ENCODE data around the gene LMNA. TPM values are rescaled to one million over a fixed set of nuclear protein-coding genes. Genes with fewer than 3 reads are reported as not detected.

Gene LMNA
- total RNA-seq, 1 experiment from 2014 or later, result 51.0 TPM

DNA sequence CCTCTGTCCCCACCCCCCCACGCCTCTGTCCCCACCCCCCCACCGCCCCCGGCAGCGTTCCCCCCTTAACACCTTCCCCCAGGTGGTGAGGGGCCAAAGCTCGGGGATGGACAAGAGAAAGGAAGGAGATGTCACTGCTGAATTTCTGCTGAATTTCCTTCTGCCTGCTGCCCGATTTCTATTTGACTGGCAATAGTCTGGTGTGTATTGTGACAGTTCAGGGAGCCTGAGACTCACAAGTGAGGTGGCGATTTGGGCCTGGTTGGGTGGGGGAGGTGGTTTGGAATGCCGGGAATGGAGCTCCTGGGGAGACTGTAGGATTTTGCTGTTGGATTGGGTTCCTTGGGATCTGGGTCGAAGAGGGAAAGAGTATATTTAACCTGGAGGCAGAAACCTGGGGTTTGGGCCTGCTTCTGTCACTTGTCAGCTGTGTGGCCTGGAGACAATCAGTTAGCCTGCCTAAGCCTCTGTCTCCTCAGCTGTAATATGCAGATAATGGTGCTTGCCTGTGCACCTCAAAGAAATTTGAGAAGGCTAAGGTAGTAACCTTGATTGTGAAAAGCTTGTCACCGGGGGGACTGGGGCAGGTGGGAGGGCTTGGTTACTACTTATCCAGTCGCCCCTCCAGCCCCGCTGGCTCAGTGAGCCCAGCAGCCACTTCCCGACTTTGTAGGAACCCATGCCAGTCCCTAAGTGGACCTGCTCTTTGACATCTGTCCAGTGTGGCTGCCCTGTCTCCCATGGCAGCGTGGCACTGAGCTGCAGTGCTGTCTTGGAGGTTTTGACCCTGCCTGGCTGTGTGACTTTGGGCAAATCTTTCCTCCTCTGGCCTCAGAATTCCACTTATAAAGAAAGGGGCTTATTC is 7.7 kb upstream of the LMNA start:
- Histone ChIP-seq H3K27me3 (ENCODE audit: insufficient read depth, low read length) (no peaks in the 10 kb centered on the region), H4K91ac (ENCODE audit: insufficient read length, low read depth, low read length) (no peak overlapping the region), H2AFZ (ENCODE audit: low read length) (no peak overlapping the region), H4K5ac (ENCODE audit: insufficient read length, low read depth, low read length) (no peak overlapping the region), H3K23ac (ENCODE audit: insufficient read length, low read depth, low read length) (no peak overlapping the region), H2BK5ac (ENCODE audit: insufficient read length, low read length) (no peak overlapping the region), H3K18ac (ENCODE audit: insufficient read length, low read depth, low read length) (peak overlapping the region; percentile 10), H2BK12ac (ENCODE audit: insufficient read length, low read depth, low read length) (no peak overlapping the region), H3K4me1 (ENCODE audit: insufficient read depth, low read length) (peaks cover 14% of the 10 kb centered on the region; the same call in 1 of the 2 replicates), H4K8ac (replicated peaks; ENCODE audit: insufficient read length, low read depth, low read length) (no peak overlapping the region), H4K20me1 (ENCODE audit: control insufficient read depth, insufficient read depth, insufficient read length) (no peaks in the 10 kb centered on the region), H3K56ac (ENCODE audit: insufficient read length, low read depth, low read length) (no peak overlapping the region), H3K9me3 (ENCODE audit: control insufficient read depth, low read depth, low read length) (no peaks in the 10 kb centered on the region), H3K79me2 (ENCODE audit: insufficient read depth, low read length) (no peaks in the 10 kb centered on the region), H3K27ac (ENCODE audit: insufficient read length, low read depth, low read length) (peak overlapping the region; percentile 21), H3K4me2 (ENCODE audit: insufficient read depth, insufficient read length, low read length) (peak overlapping the region; percentile 63), H3K79me1 (ENCODE audit: insufficient read depth, low read depth, low read length, poor library complexity, severe bottlenecking) (no peaks in the 10 kb centered on the region), H3K14ac (ENCODE audit: insufficient read depth, low read length) (peak overlapping the region; percentile 37; the same call in 1 of the 2 replicates), H3K23me2 (ENCODE audit: insufficient read length, low read depth, low read length, poor library complexity, severe bottlenecking) (peaks cover 5% of the 10 kb centered on the region), H3K4ac (ENCODE audit: low read depth, low read length) (no peak overlapping the region), H2BK20ac (ENCODE audit: low read depth, low read length, poor library complexity, severe bottlenecking) (no peak overlapping the region), H2BK120ac (ENCODE audit: low read depth, low read length, poor library complexity, severe bottlenecking) (no peak overlapping the region), H2BK15ac (ENCODE audit: low read depth, low read length) (no peak overlapping the region), H3T11ph (ENCODE audit: low read length) (no peak overlapping the region), H3K9ac (ENCODE audit: extremely low read depth, insufficient read length, low read length) (no peak overlapping the region), H2AK5ac (ENCODE audit: insufficient read length, low read length) (no peak overlapping the region)
- H3K27ac Mint-ChIP-seq, result peak overlapping the region; percentile 78 to 98 (median 96); a peak in 6 of 7 replicates
- no peaks in the 10 kb centered on the region; a peak in 1 of 5 replicates for H3K9me3 Mint-ChIP-seq
- peak; percentile 83 for DNase-seq
- whole genome bisulfite sequencing (ENCODE audit: extremely low coverage, insufficient read length, low lambda C conversion rate), result no CpG with 5 or more reads among the region's 14 CpGs
- H3K27me3 Mint-ChIP-seq (ENCODE audit: low read depth), result 0 out of 2 replicates have a peak, but pooled peaks cover 2% of the 10 kb centered on the region
- peaks cover 0 to 2% (median 0%) of the 10 kb centered on the region in 3 experiments; a peak in 2 of 7 replicates for H3K36me3 Mint-ChIP-seq (ENCODE audit: insufficient read depth in 1 of 3, low read depth in 3 of 3)
- H3K4me1 Mint-ChIP-seq, result peaks cover 42 to 51% of the 10 kb centered on the region in 2 experiments
- TF ChIP-seq, protein P1, sequence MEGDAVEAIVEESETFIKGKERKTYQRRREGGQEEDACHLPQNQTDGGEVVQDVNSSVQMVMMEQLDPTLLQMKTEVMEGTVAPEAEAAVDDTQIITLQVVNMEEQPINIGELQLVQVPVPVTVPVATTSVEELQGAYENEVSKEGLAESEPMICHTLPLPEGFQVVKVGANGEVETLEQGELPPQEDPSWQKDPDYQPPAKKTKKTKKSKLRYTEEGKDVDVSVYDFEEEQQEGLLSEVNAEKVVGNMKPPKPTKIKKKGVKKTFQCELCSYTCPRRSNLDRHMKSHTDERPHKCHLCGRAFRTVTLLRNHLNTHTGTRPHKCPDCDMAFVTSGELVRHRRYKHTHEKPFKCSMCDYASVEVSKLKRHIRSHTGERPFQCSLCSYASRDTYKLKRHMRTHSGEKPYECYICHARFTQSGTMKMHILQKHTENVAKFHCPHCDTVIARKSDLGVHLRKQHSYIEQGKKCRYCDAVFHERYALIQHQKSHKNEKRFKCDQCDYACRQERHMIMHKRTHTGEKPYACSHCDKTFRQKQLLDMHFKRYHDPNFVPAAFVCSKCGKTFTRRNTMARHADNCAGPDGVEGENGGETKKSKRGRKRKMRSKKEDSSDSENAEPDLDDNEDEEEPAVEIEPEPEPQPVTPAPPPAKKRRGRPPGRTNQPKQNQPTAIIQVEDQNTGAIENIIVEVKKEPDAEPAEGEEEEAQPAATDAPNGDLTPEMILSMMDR (conservative IDR thresholded peaks at IDR 0.05), result no peak
- H3K4me3 Mint-ChIP-seq, result peak overlapping the region; percentile 53 to 81

Measured in H9 (cell line).